SU-DHL-6 (cell line): ENCODE data around the gene HAT1.

ENCODE experiments used
- CTCF ChIP-seq: fragments of 200-600 bp; sonication (generic); IDR thresholded peaks from one replicate; pipeline ENCODE4 v1.5.1; 2017; ENCODE audit warnings: antibody characterized with exemption, mild to moderate bottlenecking, low read length, moderate library complexity; ENCODE audit not compliant: insufficient read depth, poor library complexity, severe bottlenecking
- EZH2phosphoT487 ChIP-seq: fragments of 200-600 bp; sonication (generic), shearing (Covaris generic); conservative IDR thresholded peaks from 2 replicates; pipeline ENCODE4 v1.6.1; 2018; ENCODE audit warnings: mild to moderate bottlenecking, antibody characterized with exemption, low read length, moderate library complexity, mixed read lengths

DNA sequence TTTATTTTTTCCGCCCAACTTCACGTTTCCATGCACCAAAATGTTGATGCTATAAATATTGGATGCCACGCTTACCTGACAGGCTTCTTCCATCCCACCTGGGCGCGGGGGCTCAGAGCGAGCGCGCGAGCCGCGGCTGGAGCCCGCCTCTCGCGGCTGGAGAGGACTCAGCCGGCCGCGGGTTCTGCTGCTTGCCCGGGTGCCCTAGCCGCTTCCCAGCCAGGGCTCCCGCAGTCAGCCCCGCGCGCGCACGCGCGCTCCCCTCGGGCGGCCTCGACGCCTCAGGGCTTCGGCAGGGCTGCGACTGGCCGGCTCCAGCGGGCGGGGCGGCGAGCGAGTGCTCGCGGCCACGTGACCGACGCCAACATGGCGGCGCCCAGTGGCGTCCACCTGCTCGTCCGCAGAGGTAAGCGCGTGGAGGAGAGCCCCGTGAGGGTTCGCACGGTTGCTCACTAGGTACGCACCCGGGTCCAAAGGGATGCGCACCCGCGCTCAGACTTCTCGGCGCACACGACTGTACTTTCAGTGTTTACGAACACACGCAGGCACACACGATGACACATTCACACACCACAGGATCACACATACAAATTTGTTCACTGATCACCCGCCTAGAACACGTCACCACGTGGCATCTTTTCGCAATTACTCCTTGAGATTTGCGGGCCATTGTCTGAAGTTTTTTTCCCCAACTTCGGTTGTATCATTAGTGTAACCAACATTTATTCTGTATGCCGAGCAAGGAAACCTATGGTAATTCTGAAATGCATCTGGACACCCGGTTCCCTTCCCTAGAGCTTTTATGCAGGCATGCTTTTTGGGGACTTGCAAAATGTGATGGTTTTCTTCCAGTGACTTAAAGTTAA, 77.6 kb downstream of the HAT1 start, which contains the start of gene METAP1D:
- TF ChIP-seq CTCF (no peak), EZH2phosphoT487 (no peak)
